ENCODE results near the gene ARHGAP29.

- TF ChIP-seq BRCA1 (IDR thresholded peaks at IDR 0.05; ENCODE audit: low read depth, low read length) = no peak
- no peak for TF ChIP-seq NANOG (IDR thresholded peaks at IDR 0.05; ENCODE audit: insufficient read depth, low read depth, low read length, poor library complexity, severe bottlenecking)
- TF ChIP-seq TAF7 (optimal IDR thresholded peaks at IDR 0.05; ENCODE audit: borderline replicate concordance, low read depth, low read length) = no peak
- TF ChIP-seq JUN (IDR thresholded peaks at IDR 0.05; ENCODE audit: low read depth, low read length) = no peak
- TF ChIP-seq EGR1 (IDR thresholded peaks at IDR 0.05; ENCODE audit: borderline replicate concordance, low read depth, low read length) = no peak
- TF ChIP-seq ZNF274 (IDR thresholded peaks at IDR 0.05; ENCODE audit: borderline replicate concordance, extremely low read depth, low read length) = no peak
- TF ChIP-seq USF2 (IDR thresholded peaks at IDR 0.05; ENCODE audit: low read length) = no peak
- TF ChIP-seq TAF1 (IDR thresholded peaks at IDR 0.05; ENCODE audit: low read depth, low read length) = no peak
- no peak for TF ChIP-seq CEBPB (IDR thresholded peaks at IDR 0.05; ENCODE audit: low read depth, low read length)
- TF ChIP-seq, protein P1, sequence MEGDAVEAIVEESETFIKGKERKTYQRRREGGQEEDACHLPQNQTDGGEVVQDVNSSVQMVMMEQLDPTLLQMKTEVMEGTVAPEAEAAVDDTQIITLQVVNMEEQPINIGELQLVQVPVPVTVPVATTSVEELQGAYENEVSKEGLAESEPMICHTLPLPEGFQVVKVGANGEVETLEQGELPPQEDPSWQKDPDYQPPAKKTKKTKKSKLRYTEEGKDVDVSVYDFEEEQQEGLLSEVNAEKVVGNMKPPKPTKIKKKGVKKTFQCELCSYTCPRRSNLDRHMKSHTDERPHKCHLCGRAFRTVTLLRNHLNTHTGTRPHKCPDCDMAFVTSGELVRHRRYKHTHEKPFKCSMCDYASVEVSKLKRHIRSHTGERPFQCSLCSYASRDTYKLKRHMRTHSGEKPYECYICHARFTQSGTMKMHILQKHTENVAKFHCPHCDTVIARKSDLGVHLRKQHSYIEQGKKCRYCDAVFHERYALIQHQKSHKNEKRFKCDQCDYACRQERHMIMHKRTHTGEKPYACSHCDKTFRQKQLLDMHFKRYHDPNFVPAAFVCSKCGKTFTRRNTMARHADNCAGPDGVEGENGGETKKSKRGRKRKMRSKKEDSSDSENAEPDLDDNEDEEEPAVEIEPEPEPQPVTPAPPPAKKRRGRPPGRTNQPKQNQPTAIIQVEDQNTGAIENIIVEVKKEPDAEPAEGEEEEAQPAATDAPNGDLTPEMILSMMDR (IDR thresholded peaks at IDR 0.05; ENCODE audit: control extremely low read depth in 1 of 3, insufficient read depth in 1 of 3, low read depth in 1 of 3, low read length in 3 of 3) = no peak
- TF ChIP-seq EP300 (IDR thresholded peaks at IDR 0.05; ENCODE audit: borderline replicate concordance in 1 of 2, low read depth in 2 of 2, low read length in 2 of 2) = no peak
These were observed 18.1 kb upstream of the ARHGAP29 start for GRCh38 chr1:94255476-94255875.
